Psoas muscle (tissue), 8 donors: Measurements from ENCODE around the gene GRB10. TPM values are rescaled to one million over a fixed set of nuclear protein-coding genes. Genes with fewer than 3 reads are reported as not detected.

Experiments used
- ATAC-seq, 4 donors: fragments of 200-7000 bp; cut with Tn5 transposase; one replicate each; pipeline ENCODE4 v1.9.1; 2020; ENCODE audit warnings: moderate library complexity in 3 of 4, mild to moderate bottlenecking in 2 of 4
- DNase-seq, 2 donors: peaks; one replicate each; pipeline ENCODE4 v3.0.0-alpha.2; 2020
- H3K27ac ChIP-seq: fragments of 200-600 bp; one replicate; pipeline ENCODE4 v1.8.0; 2022
- H3K27me3 ChIP-seq, 3 donors: fragments of 200-600 bp in 1 of 3; one replicate each; pipeline versions ENCODE4 v1.6.1 to v1.8.0; 2013 to 2022; ENCODE audit warnings: low read length in 2 of 3, mild to moderate bottlenecking in 2 of 3, moderate library complexity in 1 of 3; ENCODE audit not compliant: insufficient read depth in 3 of 3
- H3K36me3 ChIP-seq, 2 donors: fragments of 200-600 bp in 1 of 2; one replicate each; pipeline versions ENCODE4 v1.6.1 to v1.8.0; 2013 to 2022; ENCODE audit warnings: low read depth in 1 of 2, mild to moderate bottlenecking in 1 of 2, moderate library complexity in 1 of 2; ENCODE audit not compliant: insufficient read depth in 1 of 2
- H3K4me1 ChIP-seq: fragments of 200-600 bp; one replicate; pipeline ENCODE4 v1.8.0; 2022
- H3K4me3 ChIP-seq: fragments of 200-600 bp; one replicate; pipeline ENCODE4 v1.8.0; 2022; ENCODE audit warnings: mild to moderate bottlenecking
- H3K9me3 ChIP-seq: fragments of 200-600 bp; one replicate; pipeline ENCODE4 v1.8.0; 2022
- WGBS, 3 donors: extraction: QIAGEN DNeasy Blood & Tissue Kit; methylation state at CpG; one replicate each; pipeline versions ENCODE4 v1.1.6 to v1.1.7; 2013; 5-methylcytosine and 5-hydroxymethylcytosine counted together
- intact Hi-C, 2 donors: fragments of 100-400 bp; cut with DNase I; formaldehyde crosslinking; loops; one replicate each; pipeline versions ENCODE4 v1.11.0 to v1.14.2; 2022
- polyA plus RNA-seq, 3 donors: library from polyadenylated mRNA; stranded (reverse); fragments of 200-250 nt; gene quantifications; one replicate each; pipeline ENCODE4 v1.2.3, GENCODE V29; 2013
- total RNA-seq, 4 donors: library from RNA; stranded (reverse); fragmentation: NEBNext Ultra II Directional in 2 of 4; extraction: Animal tissue kit (Norgen Biotek cat#: 25700) in 2 of 4; gene quantifications; one replicate each; pipeline versions ENCODE4 v1.2.1 to v1.2.4, GENCODE V29; 2021 to 2023
- TF ChIP-seq, protein P1 (sequence below): fragments of 200-600 bp; IDR thresholded peaks from one replicate; pipeline ENCODE4 v1.8.0; 2022; ENCODE audit warnings: antibody characterized with exemption
- donor health status: healthy with polysubstance abuse.
- donor health status: DM: no; HTN: no; CAD: no; lungs with moderate emphysema.
- donor health status: Bipolar disorder and iron deficiency.
- donor health status: healthy.
- donor health status: DM: yes; HTN: yes; CAD: no.
- donor health status: DM: no; HTN: no; CAD: no.
- donor health status: DM: no; HTN: no; CAD: no.
- donor health status: DM: yes; HTN: yes; CAD: no.

The GRB10 gene
- total and polyA plus RNA-seq, 7 donors, result 25.8 to 72.7 (median 53.0) TPM

DNA sequence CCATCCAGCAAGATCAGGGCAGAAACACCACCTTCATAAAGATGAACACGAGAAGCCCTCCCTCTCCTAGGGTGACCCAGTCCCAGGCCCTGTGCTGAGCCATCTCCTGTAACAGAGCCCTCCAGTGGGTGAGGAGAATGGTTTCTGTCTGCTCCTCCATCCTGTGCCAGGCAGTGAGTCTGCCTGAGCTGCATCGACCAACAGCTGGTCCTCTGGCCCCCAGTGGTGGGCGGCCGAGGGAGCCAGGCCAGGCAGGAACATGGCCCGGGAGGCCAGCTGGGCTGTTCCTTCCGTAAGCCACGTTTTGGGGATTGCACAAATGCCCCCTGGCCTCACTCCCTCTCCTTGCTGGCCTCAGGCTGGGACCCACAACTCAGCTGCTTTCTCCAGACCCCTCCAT, 73.5 kb downstream of the GRB10 start:
- TF ChIP-seq, protein P1, sequence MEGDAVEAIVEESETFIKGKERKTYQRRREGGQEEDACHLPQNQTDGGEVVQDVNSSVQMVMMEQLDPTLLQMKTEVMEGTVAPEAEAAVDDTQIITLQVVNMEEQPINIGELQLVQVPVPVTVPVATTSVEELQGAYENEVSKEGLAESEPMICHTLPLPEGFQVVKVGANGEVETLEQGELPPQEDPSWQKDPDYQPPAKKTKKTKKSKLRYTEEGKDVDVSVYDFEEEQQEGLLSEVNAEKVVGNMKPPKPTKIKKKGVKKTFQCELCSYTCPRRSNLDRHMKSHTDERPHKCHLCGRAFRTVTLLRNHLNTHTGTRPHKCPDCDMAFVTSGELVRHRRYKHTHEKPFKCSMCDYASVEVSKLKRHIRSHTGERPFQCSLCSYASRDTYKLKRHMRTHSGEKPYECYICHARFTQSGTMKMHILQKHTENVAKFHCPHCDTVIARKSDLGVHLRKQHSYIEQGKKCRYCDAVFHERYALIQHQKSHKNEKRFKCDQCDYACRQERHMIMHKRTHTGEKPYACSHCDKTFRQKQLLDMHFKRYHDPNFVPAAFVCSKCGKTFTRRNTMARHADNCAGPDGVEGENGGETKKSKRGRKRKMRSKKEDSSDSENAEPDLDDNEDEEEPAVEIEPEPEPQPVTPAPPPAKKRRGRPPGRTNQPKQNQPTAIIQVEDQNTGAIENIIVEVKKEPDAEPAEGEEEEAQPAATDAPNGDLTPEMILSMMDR, result no peak
- ATAC-seq (peak; percentile 15 to 62 (median 42)), DNase-seq (no peak)
- Histone ChIP-seq H3K27ac (no peak overlapping the region), H3K27me3 (no peaks in the 10 kb centered on the region), H3K4me1 (peaks cover 36% of the 10 kb centered on the region), H3K9me3 (no peaks in the 10 kb centered on the region), H3K36me3 (no peaks in the 10 kb centered on the region), H3K4me3 (no peak overlapping the region)
- intact Hi-C loops, result no loop called here
- 37 to 68% (median 48%) methylated on average over 7 of the region's 7 CpGs for WGBS, 3 donors

DNA sequence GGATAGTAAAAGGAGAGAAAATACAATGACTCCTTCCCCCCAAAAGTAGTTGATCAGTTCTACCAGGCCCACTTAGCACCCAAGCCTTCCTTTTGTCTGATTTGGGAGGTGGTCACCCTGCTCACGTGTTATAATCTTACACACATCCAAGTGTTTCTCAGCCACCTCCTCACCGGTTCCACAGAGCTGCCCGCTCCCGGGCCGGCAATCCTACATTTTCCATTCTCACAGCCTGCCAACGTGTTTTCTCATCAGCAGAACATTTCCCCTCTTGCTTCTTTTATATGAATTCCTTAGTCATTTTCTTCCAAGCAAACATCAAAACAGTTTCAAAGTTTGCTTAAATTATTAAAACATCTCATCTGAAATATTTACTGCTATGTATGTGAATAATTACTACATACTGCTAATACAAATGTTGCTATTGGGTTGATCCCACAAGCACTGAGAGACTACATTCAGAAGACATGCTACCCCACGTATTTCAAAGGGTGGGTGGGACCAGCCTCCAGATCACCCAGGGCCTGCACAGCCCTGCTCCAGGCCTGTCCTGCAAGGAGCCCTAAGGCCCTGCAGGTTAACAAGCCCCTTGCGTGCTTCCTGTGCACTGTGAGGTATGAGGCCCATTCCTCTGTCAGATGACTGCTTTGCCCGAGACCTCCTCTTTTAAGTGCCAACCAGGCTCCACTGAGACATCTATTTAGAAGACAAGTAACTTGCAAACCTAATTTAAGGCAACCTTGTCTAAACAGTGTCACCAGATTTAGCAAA, 75.3 kb downstream of the GRB10 start:
- Histone ChIP-seq H3K27ac (no peak overlapping the region), H3K36me3 (peaks cover 0 to 15% of the 10 kb centered on the region in 2 donors), H3K4me1 (peaks cover 28% of the 10 kb centered on the region), H3K9me3 (no peaks in the 10 kb centered on the region), H3K27me3 (no peaks in the 10 kb centered on the region), H3K4me3 (no peak overlapping the region)
- 78 to 87% (median 82%) methylated on average over 9 of the region's 9 CpGs for whole genome bisulfite sequencing, 3 donors
- ATAC-seq (no peak), DNase-seq (no peak)
- TF ChIP-seq, protein P1, result no peak
- intact Hi-C loops, result no loop called here

DNA sequence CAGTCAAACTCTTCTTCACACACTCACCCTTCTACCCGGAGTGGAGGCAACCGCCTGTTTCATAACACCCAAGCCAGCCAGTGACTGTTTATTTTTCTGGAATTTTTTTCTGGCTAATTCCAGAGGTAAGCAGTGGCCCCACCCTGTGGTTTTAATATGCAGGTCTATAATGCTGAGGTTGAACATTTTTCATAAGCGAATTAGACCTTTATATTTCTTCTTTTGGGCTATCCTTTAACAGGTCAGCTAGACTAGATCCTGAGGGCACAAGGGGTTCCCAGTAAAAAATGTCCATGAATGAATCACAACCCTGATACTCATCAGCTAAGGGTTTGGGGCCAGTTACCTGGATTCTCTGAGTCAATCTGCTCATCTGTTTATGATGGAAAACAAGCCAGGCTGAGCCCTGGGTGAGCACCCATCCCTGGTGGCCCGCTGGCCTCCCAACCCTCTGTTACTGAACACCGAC, 76.2 kb downstream of the GRB10 start:
- H3K4me3 ChIP-seq, result no peak overlapping the region
- intact Hi-C loops, result no loop called here
- 89 to 97% (median 96%) methylated on average over 5 of the region's 5 CpGs for WGBS, 3 donors
- H3K36me3 ChIP-seq, result peaks cover 0 to 25% of the 10 kb centered on the region in 2 donors
- ATAC-seq (no peak), DNase-seq (no peak)
- TF ChIP-seq, protein P1, result no peak
- no peak overlapping the region for H3K27ac ChIP-seq
- H3K9me3 ChIP-seq, result no peaks in the 10 kb centered on the region
- peaks cover 20% of the 10 kb centered on the region for H3K4me1 ChIP-seq
- H3K27me3 ChIP-seq, result no peaks in the 10 kb centered on the region

DNA sequence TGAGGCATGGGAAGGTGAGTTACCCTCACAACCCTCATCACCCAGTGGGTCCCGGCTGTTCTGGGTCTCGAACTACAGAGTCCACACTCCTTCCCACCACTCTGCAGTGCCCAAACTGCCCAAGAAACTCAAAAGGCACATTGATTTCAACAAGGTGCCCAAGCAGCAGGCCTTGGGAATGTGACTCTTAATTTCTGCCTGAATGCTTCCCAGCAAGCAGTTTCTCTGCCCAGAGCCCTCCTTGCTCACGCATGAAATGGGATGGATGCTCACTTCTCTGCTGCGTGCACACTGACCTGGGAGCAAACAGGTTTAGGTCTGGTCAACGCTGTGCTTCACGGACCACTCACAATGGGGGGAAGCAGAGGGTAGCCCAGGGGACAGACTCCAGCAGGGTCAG, 77.9 kb downstream of the GRB10 start:
- H3K27me3 ChIP-seq, result no peaks in the 10 kb centered on the region
- ATAC-seq (no peak), DNase-seq (no peak)
- peaks cover 0 to 35% of the 10 kb centered on the region in 2 donors for H3K36me3 ChIP-seq
- peaks cover 6% of the 10 kb centered on the region for H3K4me1 ChIP-seq
- TF ChIP-seq, protein P1, result no peak
- H3K27ac ChIP-seq, result no peak overlapping the region
- intact Hi-C loops, result no loop called here
- H3K4me3 ChIP-seq, result no peak overlapping the region
- WGBS, 3 donors, result 88 to 94% (median 91%) methylated on average over 6 of the region's 6 CpGs
- no peaks in the 10 kb centered on the region for H3K9me3 ChIP-seq
